H1 (cell line): ENCODE data around the gene AHSP. TPM values are rescaled to one million over a fixed set of nuclear protein-coding genes. Genes with fewer than 3 reads are reported as not detected.
A peak's percentile ranks its signal among the peaks of the same experiment; 100 is the strongest.

Experiments
- ATF3 ChIP-seq: IDR thresholded peaks from 2 replicates; pipeline ENCODE4 v1.6.1; 2011; ENCODE audit warnings: low read depth, mild to moderate bottlenecking, low read length; ENCODE audit not compliant: insufficient read depth
- BCL11A ChIP-seq, 2 experiments: IDR thresholded peaks; one replicate each; pipeline ENCODE4 v1.6.1; 2011; ENCODE audit warnings: low read depth in 2 of 2, low read length in 2 of 2, mild to moderate bottlenecking in 2 of 2
- CREB1 ChIP-seq: IDR thresholded peaks from 2 replicates; pipeline ENCODE4 v1.6.1; 2012; ENCODE audit warnings: inconsistent platforms
- HDAC6 ChIP-seq: IDR thresholded peaks from one replicate; pipeline ENCODE4 v1.7.1; 2012; ENCODE audit warnings: low read depth, mild to moderate bottlenecking, inconsistent platforms, low read length, moderate library complexity
- SP2 ChIP-seq: IDR thresholded peaks from 2 replicates; pipeline ENCODE4 v1.6.1; 2012; ENCODE audit warnings: mild to moderate bottlenecking, low read length, inconsistent platforms
- SRF ChIP-seq: IDR thresholded peaks from 2 replicates; pipeline ENCODE4 v1.6.1; 2011; ENCODE audit warnings: mild to moderate bottlenecking, low read depth, low read length, moderate library complexity
- polyA plus RNA-seq, 7 experiments: library from polyadenylated mRNA; depleted of rRNA in 3 of 7; stranded (reverse) in 5 of 7; unstranded in 2 of 7; fragments of >200 nt in 5 of 7; fragments of 200-250 nt in 2 of 7; gene quantifications; 1 replicate in 5 of 7; 2 replicates in 1 of 7; 4 replicates in 1 of 7; pipeline versions ENCODE4 v1.2.1 to v1.2.3, GENCODE V29; 2011 to 2013; ENCODE audit warnings: missing spikeins in 2 of 7, mixed read lengths in 2 of 7
- total RNA-seq: library from RNA; stranded (reverse); fragmentation: NEBNext Ultra II Directional; extraction: Animal tissue kit (Norgen Biotek cat#: 25700); gene quantifications from 2 replicates; pipeline ENCODE4 v1.2.1, GENCODE V29; 2021

Gene AHSP
- total and polyA plus RNA-seq, 2 of the 8 experiments (the other 6 are each of a cell fraction or from before 2014, with no cell fraction given): 0.91 to 15.3 TPM

DNA sequence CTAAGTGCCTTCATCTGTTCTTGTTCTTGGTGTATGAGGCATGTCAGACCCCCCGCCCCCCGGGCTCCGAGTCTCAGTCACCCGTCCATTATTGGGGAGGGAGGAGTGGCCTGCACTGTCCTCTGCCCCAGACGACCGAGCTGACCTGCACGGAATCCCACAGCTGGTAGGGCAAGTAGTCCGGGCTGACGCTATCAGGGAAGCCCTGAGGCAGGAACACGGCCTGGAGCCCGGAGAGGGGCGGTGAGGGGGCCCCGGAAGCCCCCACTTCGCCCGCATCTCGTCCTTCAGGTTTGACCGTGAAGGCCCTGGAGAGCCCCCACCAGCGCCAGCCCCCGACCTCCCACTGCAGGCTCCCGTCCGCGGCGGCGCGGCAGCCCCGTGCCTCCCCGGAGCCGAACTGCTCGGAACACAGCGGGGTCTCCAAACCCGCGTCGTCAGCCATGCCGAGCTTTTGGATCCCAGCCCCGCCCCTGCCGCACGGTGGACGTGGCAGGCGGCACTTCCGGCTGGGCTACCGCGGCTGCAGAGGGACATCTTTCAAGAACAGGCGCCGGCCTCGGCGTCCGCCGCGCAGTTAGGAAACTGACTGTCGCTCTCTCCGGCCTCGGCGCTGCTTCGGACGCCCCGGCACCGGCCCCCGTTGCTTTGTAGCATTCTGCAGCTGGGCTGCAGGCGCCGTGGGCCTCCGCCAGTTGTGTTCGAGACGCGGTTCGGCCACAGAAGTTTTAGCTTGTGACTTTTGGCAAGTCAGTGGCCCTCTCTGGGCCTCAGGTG, 19.6 kb upstream of the AHSP start, which contains the start of gene RUSF1 (continued):
- TF ChIP-seq BCL11A (IDR thresholded peaks at IDR 0.05; ENCODE audit: low read depth in 2 of 2, low read length in 2 of 2) (no peak), SP2 (no peak), SRF (no peak), CREB1 (peak; percentile 60; the same call in 1 of the 2 replicates), ATF3 (no peak), HDAC6 (no peak)
- TF ChIP-seq, all 59 proteins: peak for 15
